Dedifferentiated amniotic fluid mesenchymal stem cell (primary cell): ENCODE measurements around the gene B3GNT3.

ENCODE experiments used
- DNase-seq: peaks from one replicate; pipeline ENCODE4 v3.0.0-alpha.2; 2016; ENCODE audit errors: extremely low spot score

The B3GNT3 gene

GRCh38 chr19:17794731-17795494, at the start of gene B3GNT3:
TSS of gene B3GNT3 (plus strand) at chr19:17795138. CDS start at chr19:17807808, 12,670 bp downstream.
- peak; percentile 1 for DNase-seq

- peak; percentile 85 for DNase-seq
Measured at GRCh38 chr19:17747205-17748098, 47.5 kb upstream of the B3GNT3 start.

GRCh38 chr19:17748884-17749638, 45.9 kb upstream of the B3GNT3 start:
- DNase-seq: no peak

DNA sequence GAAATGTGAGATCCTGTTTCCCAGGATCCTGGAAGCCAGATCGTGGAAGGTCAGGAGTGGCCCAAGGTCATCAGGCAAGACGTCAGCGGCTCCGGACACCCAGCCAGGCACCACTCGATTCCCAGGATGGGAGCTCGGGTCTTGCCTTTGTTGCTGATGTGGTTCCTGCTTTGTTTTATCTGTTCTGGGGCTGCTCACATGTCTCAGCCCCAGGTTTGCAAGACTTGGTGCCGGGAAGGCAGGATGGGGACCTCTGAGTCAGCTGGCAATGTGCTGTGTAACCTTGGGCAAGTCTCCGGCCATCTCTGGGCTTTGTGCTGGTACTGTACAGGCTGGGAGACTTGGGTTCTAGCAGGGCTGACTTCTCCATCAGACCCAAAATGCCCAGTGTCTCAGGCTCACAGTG, 45.0 kb upstream of the B3GNT3 start:
- DNase-seq: no peak

GRCh38 chr19:17751103-17751911, 43.6 kb upstream of the B3GNT3 start, which contains the start of gene FCHO1:
TSS of gene FCHO1 (plus strand) at chr19:17751477. CDS start at chr19:17755165, 3,688 bp downstream.
- DNase-seq: no peak

GRCh38 chr19:17751912-17752273, 43.0 kb upstream of the B3GNT3 start:
- DNase-seq: no peak

GRCh38 chr19:17752865-17753639, 41.9 kb upstream of the B3GNT3 start:
- no peak for DNase-seq

- DNase-seq: no peak
Measured at GRCh38 chr19:17753976-17754375, 41.0 kb upstream of the B3GNT3 start.

DNA sequence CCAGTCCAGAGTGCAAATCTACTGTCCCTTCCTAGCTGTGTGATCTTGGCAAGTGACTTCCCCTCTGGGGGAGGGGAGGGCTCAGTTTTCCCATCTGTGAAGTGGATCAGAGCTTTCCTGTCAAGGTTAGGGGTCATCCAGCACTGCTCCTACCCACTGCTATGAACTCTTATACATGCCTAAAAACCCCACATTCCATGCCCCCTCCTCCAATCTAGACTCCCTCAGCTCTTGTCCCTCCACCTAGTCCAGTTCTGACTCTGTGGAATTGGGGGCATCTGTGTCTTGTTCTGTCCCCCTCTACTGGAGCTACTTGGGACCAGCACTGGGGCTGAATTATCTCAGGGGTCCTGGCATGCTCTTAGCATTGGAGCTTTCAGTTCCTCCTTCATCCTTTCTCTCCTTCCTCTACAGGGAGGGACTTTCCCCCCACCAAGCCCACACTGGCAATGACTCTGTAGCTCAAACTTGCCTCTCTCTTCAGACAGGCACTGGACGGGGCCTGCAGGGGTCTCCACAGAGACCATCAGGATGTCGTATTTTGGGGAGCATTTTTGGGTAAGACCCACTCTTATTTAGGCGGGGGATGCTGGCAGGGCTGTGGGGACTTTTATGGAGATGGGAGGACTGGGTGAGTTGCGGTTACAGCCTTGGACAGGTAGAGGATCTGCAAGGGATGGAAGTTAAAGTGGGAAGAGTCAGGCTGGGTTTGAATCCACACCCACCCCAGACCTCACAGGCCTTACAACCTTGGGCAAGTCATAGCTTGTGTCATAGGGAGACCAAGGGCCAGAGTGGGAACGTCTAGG, 40.1 kb upstream of the B3GNT3 start:
- no peak for DNase-seq

- DNase-seq: no peak
Measured at GRCh38 chr19:17755443-17755890, 39.5 kb upstream of the B3GNT3 start.

GRCh38 chr19:17755977-17756670, 38.8 kb upstream of the B3GNT3 start:
- DNase-seq: no peak

- no peak for DNase-seq
Measured at GRCh38 chr19:17757125-17757524, 37.8 kb upstream of the B3GNT3 start.

DNA sequence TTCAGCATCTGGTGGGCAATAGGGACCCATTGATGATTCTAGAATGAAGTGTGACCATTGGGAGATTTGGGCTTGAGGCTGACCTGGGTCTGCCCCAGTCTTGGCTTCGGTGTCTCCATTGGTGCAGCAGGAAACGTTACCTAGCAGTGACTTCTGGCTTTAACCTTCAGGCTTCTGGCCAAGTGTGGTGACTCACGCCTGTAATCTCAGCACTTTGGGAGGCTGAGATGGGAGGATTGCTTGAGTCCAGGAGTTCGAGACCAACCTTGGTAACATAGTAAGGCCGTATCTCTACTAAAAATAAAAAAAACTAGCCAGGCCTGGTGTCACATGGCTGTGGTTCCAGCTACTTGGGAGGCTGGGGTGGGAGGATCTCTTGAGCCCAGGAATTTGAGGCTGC, 36.4 kb upstream of the B3GNT3 start:
- no peak for DNase-seq

- no peak for DNase-seq
Measured at GRCh38 chr19:17761148-17761547, 33.8 kb upstream of the B3GNT3 start.

DNA sequence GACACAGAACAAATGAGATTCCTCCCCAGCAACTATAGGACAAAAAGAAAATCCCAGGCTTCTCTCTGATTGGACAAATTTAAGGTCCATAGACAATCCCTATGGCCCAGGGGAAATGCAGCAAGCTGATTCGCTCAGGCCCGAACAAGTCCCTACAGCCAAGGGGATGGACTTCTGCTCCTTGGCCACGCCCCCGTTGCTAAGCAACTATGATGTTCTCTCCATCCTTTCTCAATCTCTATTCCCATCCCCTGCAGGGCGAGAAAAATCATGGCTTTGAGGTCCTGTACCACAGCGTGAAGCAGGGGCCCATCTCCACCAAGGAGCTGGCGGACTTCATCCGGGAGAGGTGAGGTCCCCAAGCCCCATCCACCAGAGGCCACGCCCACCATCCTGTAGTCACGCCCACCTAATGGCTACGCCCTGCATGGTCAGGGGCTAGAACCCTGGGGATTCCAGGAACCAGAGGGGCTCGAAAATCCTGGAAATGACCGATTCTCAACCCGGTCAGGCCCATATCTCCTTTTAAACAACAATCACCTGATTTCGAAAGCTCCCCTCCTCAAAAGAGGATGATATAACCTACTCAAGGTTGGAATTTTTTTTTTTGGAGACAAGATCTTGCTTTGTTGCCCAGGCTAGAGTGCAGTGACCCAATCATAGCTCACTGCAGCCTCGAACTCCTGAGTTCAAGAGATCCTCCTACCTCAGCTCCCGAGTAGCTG, 32.3 kb upstream of the B3GNT3 start:
- DNase-seq: no peak

DNA sequence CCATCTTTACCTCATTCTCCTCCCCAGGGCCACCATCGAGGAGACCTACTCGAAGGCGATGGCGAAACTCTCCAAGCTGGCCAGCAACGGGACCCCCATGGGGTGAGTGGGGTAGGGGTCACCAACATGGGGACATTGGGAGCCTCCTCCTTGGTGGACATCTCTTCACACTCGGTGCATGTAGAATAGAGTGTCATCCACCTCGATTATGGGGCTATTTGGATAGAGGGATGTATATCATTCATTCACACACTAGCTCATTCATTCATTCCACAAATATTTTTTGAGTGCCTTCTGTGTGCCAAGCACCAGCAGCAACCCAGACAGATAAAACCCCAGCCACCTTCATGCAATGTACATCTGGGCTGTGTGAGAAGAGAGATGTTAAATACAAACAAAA, 30.6 kb upstream of the B3GNT3 start:
- DNase-seq: no peak

DNA sequence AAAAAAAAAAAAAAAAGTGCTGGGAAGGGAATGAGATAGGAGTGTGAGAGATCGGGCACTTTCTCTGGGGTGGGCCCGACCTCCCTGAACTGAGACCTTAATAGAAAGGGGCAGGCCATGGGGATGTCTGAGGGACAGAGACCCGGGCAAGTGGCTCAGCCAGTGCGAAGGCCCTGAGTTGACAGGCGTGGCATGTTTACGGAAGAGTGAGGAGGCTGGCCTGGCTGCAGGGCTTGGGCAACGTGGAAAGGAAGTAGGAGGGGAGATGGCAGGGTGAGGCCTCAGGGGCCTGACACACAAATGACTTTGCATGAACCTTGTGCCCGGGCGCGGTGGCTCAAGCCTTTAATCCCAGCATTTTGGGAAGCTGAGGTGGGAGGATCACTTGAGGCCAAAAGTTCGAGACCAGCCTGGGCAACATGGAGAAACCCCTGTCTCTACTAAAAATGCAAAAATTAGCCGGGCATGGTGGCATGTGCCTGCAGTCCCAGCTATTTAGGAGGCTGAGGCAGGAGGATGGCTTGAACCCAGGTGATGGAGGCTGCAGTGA, 29.8 kb upstream of the B3GNT3 start:
- no peak for DNase-seq
